Suprapubic skin (tissue), 4 donors: Measurements from ENCODE around the gene ZNF428. TPM values are rescaled to one million over a fixed set of nuclear protein-coding genes. Genes with fewer than 3 reads are reported as not detected.

Source experiments
- DNase-seq, 2 donors: peaks; one replicate each; pipeline ENCODE4 v3.0.0-alpha.2; 2019; ENCODE audit warnings: low spot score in 2 of 2
- H3K27ac ChIP-seq: fragments of 200-600 bp; sonication (generic); one replicate; pipeline ENCODE4 v1.5.1; 2019
- H3K27me3 ChIP-seq: fragments of 200-600 bp; sonication (generic); one replicate; pipeline ENCODE4 v1.5.1; 2019
- H3K36me3 ChIP-seq: fragments of 200-600 bp; sonication (generic); one replicate; pipeline ENCODE4 v1.5.1; 2019
- H3K4me1 ChIP-seq: fragments of 200-600 bp; sonication (generic); one replicate; pipeline ENCODE4 v1.5.1; 2019
- H3K4me3 ChIP-seq: fragments of 200-600 bp; sonication (generic); one replicate; pipeline ENCODE4 v1.5.1; 2019; ENCODE audit warnings: mild to moderate bottlenecking
- H3K9me3 ChIP-seq: fragments of 200-600 bp; sonication (generic); one replicate; pipeline ENCODE4 v1.5.1; 2019
- EP300 ChIP-seq: sonication (generic); formaldehyde crosslinking; IDR thresholded peaks from one replicate; pipeline ENCODE4 v1.6.1; 2017; ENCODE audit warnings: antibody characterized with exemption
- POLR2A ChIP-seq, 2 donors: fragments of 450-650 bp; IDR thresholded peaks; one replicate each; pipeline ENCODE4 v1.6.1; 2017; ENCODE audit warnings: antibody characterized with exemption in 2 of 2, mild to moderate bottlenecking in 2 of 2, moderate library complexity in 2 of 2
- POLR2AphosphoS5 ChIP-seq, 3 donors: sonication (generic); formaldehyde crosslinking; IDR thresholded peaks; one replicate each; pipeline ENCODE4 v1.6.1; 2017; ENCODE audit warnings: antibody characterized with exemption in 3 of 3
- WGBS: methylation state at CpG from one replicate; pipeline ENCODE4 v1.1.5; 2018; 5-methylcytosine and 5-hydroxymethylcytosine counted together
- total RNA-seq, 4 donors: library from RNA; depleted of rRNA; stranded (reverse); fragments of >200 nt; gene quantifications; one replicate each; pipeline ENCODE4 v1.1.0, GENCODE V29; 2016
- TF ChIP-seq, protein P1 (sequence below), 2 donors: fragments of 200-600 bp in 1 of 2; fragments of 450-650 bp in 1 of 2; sonication (generic) in 1 of 2; IDR thresholded peaks; one replicate each; pipeline ENCODE4 v1.5.1; 2016 to 2019; ENCODE audit warnings: antibody characterized with exemption in 2 of 2, mild to moderate bottlenecking in 1 of 2, moderate library complexity in 1 of 2

Gene ZNF428
- total RNA-seq, 4 donors from 2014 or later: 10.6 to 19.3 (median 17.5) TPM

DNA sequence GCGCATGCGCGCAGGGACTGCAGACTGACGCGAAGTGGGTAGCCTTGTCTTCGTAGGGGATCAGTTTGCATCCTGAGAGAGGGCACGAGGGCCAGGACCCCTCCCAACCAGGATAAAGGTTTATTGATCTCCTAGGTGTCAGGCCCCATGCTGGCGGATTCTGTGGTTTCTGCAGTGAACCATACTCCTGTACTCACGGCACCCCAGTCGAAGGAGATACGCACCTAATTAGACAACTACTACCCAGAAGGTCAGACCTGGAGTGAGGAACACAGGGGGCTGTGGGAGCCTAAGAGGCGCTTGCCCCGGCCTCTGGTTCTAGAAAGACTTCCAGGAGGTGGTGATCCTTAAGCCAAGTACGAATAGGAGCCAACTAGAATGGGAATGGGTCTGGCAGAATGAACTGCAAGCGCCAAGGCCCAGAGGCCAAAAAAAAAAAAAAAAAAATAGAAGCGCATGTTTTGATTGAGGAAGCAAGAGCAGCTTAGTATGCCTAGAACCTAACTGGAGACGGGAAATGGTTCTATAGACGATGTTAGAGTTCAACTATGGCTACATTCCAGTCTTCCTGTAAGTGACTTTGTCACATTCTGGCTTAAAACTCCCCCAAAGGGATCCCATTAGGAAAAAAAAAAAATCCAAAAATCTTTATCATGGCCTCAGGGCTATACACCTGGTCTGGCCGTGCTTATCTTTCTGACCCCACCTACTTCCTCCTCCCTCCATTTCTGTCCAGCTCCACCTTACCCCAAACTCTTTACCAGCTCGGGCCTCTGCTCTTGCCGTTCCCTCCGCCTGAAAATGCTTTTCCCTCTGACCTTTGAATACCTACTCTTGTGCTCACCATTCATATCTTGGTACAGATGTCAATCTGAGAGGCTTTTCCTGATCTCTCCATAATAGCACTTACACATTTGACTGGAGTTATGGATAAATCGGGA, 902 bp upstream of the ZNF428 start:
- H3K36me3 ChIP-seq: no peaks in the 10 kb centered on the region
- TF ChIP-seq EP300: no peak
- peak in 1 of 3 donors; percentile 0 for TF ChIP-seq POLR2AphosphoS5 (IDR thresholded peaks at IDR 0.05)
- 37% methylated on average over 15 of the region's 23 CpGs for WGBS
- no peak for DNase-seq
- H3K27me3 ChIP-seq: no peaks in the 10 kb centered on the region
- H3K4me3 ChIP-seq: peak overlapping the region; percentile 54
- H3K4me1 ChIP-seq: peaks cover 27% of the 10 kb centered on the region
- peak overlapping the region; percentile 88 for H3K27ac ChIP-seq
- H3K9me3 ChIP-seq: no peaks in the 10 kb centered on the region

DNA sequence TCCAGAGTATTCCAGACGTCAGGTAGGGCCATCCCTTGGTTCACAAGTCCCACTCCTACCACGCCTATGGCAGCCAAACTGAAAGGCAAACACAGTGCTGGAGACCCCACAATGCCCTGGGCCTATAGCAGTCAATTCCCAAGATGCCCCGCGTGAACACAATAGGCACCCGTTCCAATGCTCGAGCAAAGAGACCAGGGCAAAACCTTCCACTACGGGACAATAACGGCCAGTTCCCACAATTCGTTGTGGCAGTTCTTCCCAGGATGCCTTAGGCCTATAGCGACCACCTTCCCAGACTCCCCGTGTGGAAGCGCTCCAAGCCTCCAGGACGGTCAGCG, 538 bp downstream of the ZNF428 start:
- no peak for DNase-seq
- WGBS: under 1% methylated on average over 11 of the region's 14 CpGs

DNA sequence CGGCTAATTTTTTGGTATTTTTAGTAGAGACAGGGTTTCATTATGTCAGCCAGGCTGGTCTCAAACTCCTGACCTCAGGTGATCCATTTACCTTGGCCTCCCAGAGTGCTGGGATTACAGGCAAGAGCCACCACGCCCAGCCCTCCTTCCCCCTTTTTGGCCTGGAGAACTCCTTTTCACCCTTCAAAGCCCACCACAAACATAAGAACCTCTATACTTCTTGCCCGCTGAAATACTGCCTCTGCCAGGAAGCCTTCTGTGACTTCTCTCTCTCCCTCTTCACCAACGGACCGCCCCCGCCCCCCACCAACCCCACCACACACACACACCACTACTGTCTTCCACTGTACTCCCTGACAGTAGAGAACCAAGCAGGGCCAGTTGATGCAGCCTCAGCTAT, 2.5 kb downstream of the ZNF428 start:
- no peaks in the 10 kb centered on the region for H3K27me3 ChIP-seq
- DNase-seq: no peak
- TF ChIP-seq, protein P1, sequence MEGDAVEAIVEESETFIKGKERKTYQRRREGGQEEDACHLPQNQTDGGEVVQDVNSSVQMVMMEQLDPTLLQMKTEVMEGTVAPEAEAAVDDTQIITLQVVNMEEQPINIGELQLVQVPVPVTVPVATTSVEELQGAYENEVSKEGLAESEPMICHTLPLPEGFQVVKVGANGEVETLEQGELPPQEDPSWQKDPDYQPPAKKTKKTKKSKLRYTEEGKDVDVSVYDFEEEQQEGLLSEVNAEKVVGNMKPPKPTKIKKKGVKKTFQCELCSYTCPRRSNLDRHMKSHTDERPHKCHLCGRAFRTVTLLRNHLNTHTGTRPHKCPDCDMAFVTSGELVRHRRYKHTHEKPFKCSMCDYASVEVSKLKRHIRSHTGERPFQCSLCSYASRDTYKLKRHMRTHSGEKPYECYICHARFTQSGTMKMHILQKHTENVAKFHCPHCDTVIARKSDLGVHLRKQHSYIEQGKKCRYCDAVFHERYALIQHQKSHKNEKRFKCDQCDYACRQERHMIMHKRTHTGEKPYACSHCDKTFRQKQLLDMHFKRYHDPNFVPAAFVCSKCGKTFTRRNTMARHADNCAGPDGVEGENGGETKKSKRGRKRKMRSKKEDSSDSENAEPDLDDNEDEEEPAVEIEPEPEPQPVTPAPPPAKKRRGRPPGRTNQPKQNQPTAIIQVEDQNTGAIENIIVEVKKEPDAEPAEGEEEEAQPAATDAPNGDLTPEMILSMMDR (IDR thresholded peaks at IDR 0.05): no peak
- TF ChIP-seq POLR2AphosphoS5 (IDR thresholded peaks at IDR 0.05) (no peak), EP300 (no peak), POLR2A (IDR thresholded peaks at IDR 0.05) (no peak)
- H3K27ac ChIP-seq: no peak overlapping the region
- H3K9me3 ChIP-seq: no peaks in the 10 kb centered on the region
- H3K4me3 ChIP-seq: no peak overlapping the region
- H3K4me1 ChIP-seq: peaks cover 17% of the 10 kb centered on the region
- H3K36me3 ChIP-seq: peaks cover 19% of the 10 kb centered on the region
- WGBS: 85% methylated on average over 6 of the region's 6 CpGs

More for the DNA sequence above, 538 bp downstream of the ZNF428 start:
- H3K27ac ChIP-seq: peak overlapping the region; percentile 88
- no peaks in the 10 kb centered on the region for H3K9me3 ChIP-seq
- H3K27me3 ChIP-seq: no peaks in the 10 kb centered on the region
- H3K4me1 ChIP-seq: peaks cover 17% of the 10 kb centered on the region
- peaks cover 2% of the 10 kb centered on the region for H3K36me3 ChIP-seq
- H3K4me3 ChIP-seq: peak overlapping the region; percentile 54
- TF ChIP-seq, protein P1 (IDR thresholded peaks at IDR 0.05): no peak
- TF ChIP-seq POLR2A (IDR thresholded peaks at IDR 0.05): no peak
- no peak for TF ChIP-seq POLR2AphosphoS5 (IDR thresholded peaks at IDR 0.05)
- no peak for TF ChIP-seq EP300

DNA sequence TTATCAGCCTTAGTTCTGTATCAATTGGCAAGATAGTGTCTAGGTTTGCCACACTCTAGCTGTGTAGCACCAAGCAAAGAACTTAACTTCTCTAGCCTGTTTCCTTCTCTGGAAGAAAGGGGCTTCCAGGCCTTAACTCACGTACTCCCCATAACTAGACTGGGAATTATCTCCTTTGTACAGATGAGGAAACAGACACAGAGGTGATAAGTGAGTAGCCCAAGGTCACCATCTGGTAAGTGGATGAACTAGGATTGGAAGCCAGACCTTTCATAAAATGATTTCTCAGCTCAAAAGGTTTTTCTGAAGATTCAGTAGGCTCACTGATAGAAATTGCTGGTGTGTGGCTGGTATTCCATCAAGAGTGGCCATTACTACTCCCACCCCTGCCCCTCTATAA, 3.1 kb downstream of the ZNF428 start:
- DNase-seq: no peak
- H3K4me3 ChIP-seq: no peak overlapping the region
- no peaks in the 10 kb centered on the region for H3K9me3 ChIP-seq
- H3K36me3 ChIP-seq: peaks cover 25% of the 10 kb centered on the region
- 88% methylated on average over 1 of the region's 1 CpG for WGBS
- H3K27me3 ChIP-seq: no peaks in the 10 kb centered on the region
- TF ChIP-seq POLR2A (IDR thresholded peaks at IDR 0.05): no peak
- no peak for TF ChIP-seq EP300
- TF ChIP-seq, protein P1 (IDR thresholded peaks at IDR 0.05): no peak
- no peak for TF ChIP-seq POLR2AphosphoS5 (IDR thresholded peaks at IDR 0.05)
- H3K4me1 ChIP-seq: peaks cover 17% of the 10 kb centered on the region
- no peak overlapping the region for H3K27ac ChIP-seq

DNA sequence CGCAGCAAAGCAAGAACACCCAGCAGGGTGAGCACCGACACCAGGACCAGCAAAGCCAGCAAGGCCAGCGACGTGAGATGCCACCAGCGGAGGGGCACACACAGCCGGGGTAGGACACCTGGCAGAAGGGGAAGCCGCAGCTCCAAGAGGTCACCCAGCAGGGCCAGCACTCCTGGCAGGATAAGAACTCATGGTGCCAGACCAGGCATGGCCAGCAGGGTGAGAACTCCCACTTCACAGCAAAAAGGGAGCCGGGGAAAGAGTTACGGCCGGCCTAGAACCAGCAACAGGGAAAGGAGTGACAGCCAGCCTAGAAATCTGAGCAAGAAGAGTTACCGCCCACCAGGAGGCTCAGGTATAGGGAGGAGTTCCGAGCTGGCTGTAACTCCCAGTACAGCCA, 7.1 kb downstream of the ZNF428 start:
- Histone ChIP-seq H3K27ac (no peak overlapping the region), H3K27me3 (no peaks in the 10 kb centered on the region), H3K36me3 (peaks cover 39% of the 10 kb centered on the region), H3K4me3 (no peak overlapping the region), H3K4me1 (peaks cover under 1% of the 10 kb centered on the region), H3K9me3 (no peaks in the 10 kb centered on the region)
- no peak for DNase-seq
- WGBS: 95% methylated on average over 12 of the region's 12 CpGs
- TF ChIP-seq POLR2AphosphoS5 (IDR thresholded peaks at IDR 0.05): no peak
- TF ChIP-seq, protein P1 (IDR thresholded peaks at IDR 0.05): no peak
- TF ChIP-seq POLR2A (IDR thresholded peaks at IDR 0.05): no peak
- TF ChIP-seq EP300: no peak
